GM12891 (cell line): ENCODE measurements around the gene RAB23.

Experiments
- PAX5 ChIP-seq: IDR thresholded peaks from 2 replicates; pipeline ENCODE4 v1.6.1; 2011; ENCODE audit warnings: low read length, moderate library complexity, mild to moderate bottlenecking; ENCODE audit not compliant: insufficient read depth, severe bottlenecking
- POLR2A ChIP-seq: IDR thresholded peaks from 2 replicates; pipeline ENCODE4 v1.6.1; 2011; ENCODE audit warnings: low read depth, low read length, control low read depth
- POLR2AphosphoS5 ChIP-seq: IDR thresholded peaks from 2 replicates; pipeline ENCODE4 v1.6.1; 2011; ENCODE audit warnings: low read depth, low read length, control low read depth

- TF ChIP-seq PAX5: no peak
- TF ChIP-seq POLR2AphosphoS5: no peak
- no peak for TF ChIP-seq POLR2A
Measured at GRCh38 chr6:57222743-57223077, 603 bp upstream of the RAB23 start.
